ENCODE data around the gene LGALS7.

GRCh38 chr19:38743394-38744297, 29.7 kb downstream of the LGALS7 start:
- TF ChIP-seq POLR2A (IDR thresholded peaks at IDR 0.05) = no peak
- no peak for TF ChIP-seq CTCF (IDR thresholded peaks at IDR 0.05)

Measured in adrenal gland (tissue), 5 donors.